ENCODE results near the gene RASD2. TPM values are rescaled to one million over a fixed set of nuclear protein-coding genes. Genes with fewer than 3 reads are reported as not detected.

Gene RASD2
- total RNA-seq, 1 experiment from 2014 or later: 2.4 TPM

GRCh38 chr22:35560366-35560765, 19.7 kb downstream of the RASD2 start:
- intact Hi-C loops (cut with micrococcal nuclease): no loop called here
- H3K9ac ChIP-seq (ENCODE audit: low read length): no peak overlapping the region
- TF ChIP-seq ELF1 (IDR thresholded peaks at IDR 0.05; ENCODE audit: borderline replicate concordance, low read depth) (no peak), ATF3 (IDR thresholded peaks at IDR 0.05) (no peak), EZH2 (IDR thresholded peaks at IDR 0.05) (no peak), RAD21 (IDR thresholded peaks at IDR 0.05; ENCODE audit: low read depth) (no peak), TCF7L2 (IDR thresholded peaks at IDR 0.05; ENCODE audit: borderline replicate concordance, extremely low read depth, insufficient read depth, insufficient read length) (no peak), CEBPB (IDR thresholded peaks at IDR 0.05; ENCODE audit: low read depth) (no peak), YY1 (IDR thresholded peaks at IDR 0.05; ENCODE audit: extremely low read depth, insufficient replicate concordance, low read depth, low read length) (no peak), ZNF274 (IDR thresholded peaks at IDR 0.05; ENCODE audit: low read depth, low read length) (no peak), JUND (IDR thresholded peaks at IDR 0.05) (no peak), MAX (IDR thresholded peaks at IDR 0.05) (no peak), SRF (IDR thresholded peaks at IDR 0.05; ENCODE audit: low read depth) (no peak), SIN3A (IDR thresholded peaks at IDR 0.05; ENCODE audit: low read depth) (no peak), CTCF (IDR thresholded peaks at IDR 0.05 in 2 of 3, conservative IDR thresholded peaks at IDR 0.05 in 1 of 3; ENCODE audit: borderline replicate concordance in 1 of 3, insufficient read depth in 1 of 3, low read depth in 2 of 3, low read length in 2 of 3) (no peak), POLR2A (IDR thresholded peaks at IDR 0.05; ENCODE audit: borderline replicate concordance, extremely low read depth, insufficient read depth, insufficient read length) (no peak), POLR2AphosphoS5 (IDR thresholded peaks at IDR 0.05; ENCODE audit: low read depth, low read length) (no peak), ZFX (IDR thresholded peaks at IDR 0.05) (no peak), ZBTB33 (IDR thresholded peaks at IDR 0.05; ENCODE audit: extremely low read depth, insufficient replicate concordance, low read length) (no peak)
- no TSS peak for BruUV-seq (replicated peaks)
- DNase-seq (ENCODE audit: low read depth, low spot score) (no peak), ATAC-seq (no peak)
- H3K4me1 ChIP-seq (ENCODE audit: control insufficient read depth in 1 of 2, insufficient read depth in 2 of 2, low read length in 2 of 2): peaks cover 27 to 42% of the 10 kb centered on the region in 2 experiments
- peaks cover 0 to 6% of the 10 kb centered on the region in 2 experiments; a peak in 1 of 4 replicates for H3K9me3 ChIP-seq (ENCODE audit: control insufficient read depth in 1 of 2, insufficient read depth in 1 of 2, low read depth in 1 of 2, low read length in 2 of 2)
- ChIA-PET RAD21 (ENCODE audit: low non-redundant PET in 1 of 2, low total read pairs in 2 of 2, uncharacterized antibody in 2 of 2, unreplicated experiment in 2 of 2) (no interaction called here), POLR2A (no interaction called here), CTCF (no interaction called here)
- H3K36me3 ChIP-seq (ENCODE audit: control insufficient read depth in 1 of 2, insufficient read depth in 2 of 2, low read length in 2 of 2): no peaks in the 10 kb centered on the region
- H3K27ac ChIP-seq (ENCODE audit: low read depth, low read length): no peak overlapping the region
- no peaks in the 10 kb centered on the region for H3K27me3 ChIP-seq (ENCODE audit: insufficient read depth, low read length)
- no peaks in the 10 kb centered on the region for H3K79me2 ChIP-seq (ENCODE audit: insufficient read depth, low read length)
- H4K20me1 ChIP-seq (ENCODE audit: insufficient read depth): no peaks in the 10 kb centered on the region
- no peak overlapping the region for H2AFZ ChIP-seq (ENCODE audit: low read depth, low read length, poor library complexity, severe bottlenecking)
- no peak overlapping the region for H3K4me2 ChIP-seq (ENCODE audit: low read length)
- no peak overlapping the region for H3K4me3 ChIP-seq (replicated peaks in 1 of 2; ENCODE audit: low read depth in 1 of 2, low read length in 2 of 2)
- no peaks in the 10 kb centered on the region for H3K9me2 ChIP-seq (ENCODE audit: insufficient read depth)

Data from HCT116 (cell line).